H1 (cell line): ENCODE measurements around the gene OSBPL9. TPM values are rescaled to one million over a fixed set of nuclear protein-coding genes. Genes with fewer than 3 reads are reported as not detected.
A peak's percentile ranks its signal among the peaks of the same experiment; 100 is the strongest.

ENCODE experiments used
- CTCF ChIA-PET: fragments of 300-600 bp; sonication (Branson Sonifier 250); formaldehyde crosslinking; loops from one replicate; lab custom pipeline; 2021; ENCODE audit not compliant: partially characterized antibody; lab: Charles Lee
- POLR2A ChIA-PET: fragments of 300-600 bp; sonication (Branson Sonifier 250); formaldehyde crosslinking; loops from one replicate; lab custom pipeline; 2021; ENCODE audit warnings: inconsistent platforms; ENCODE audit not compliant: partially characterized antibody; lab: Charles Lee
- DNase-seq, 2 experiments: peaks; one replicate each; pipeline versions ENCODE4 v3.0.0 to v3.0.0-alpha.2; 2010 to 2022; ENCODE audit warnings: low spot score in 2 of 2, low read depth in 1 of 2, mixed read lengths in 1 of 2
- FAIRE-seq: peaks from 2 replicates; lab custom pipeline; 2011; peaks lifted over from hg19 to GRCh38; lab: Jason Lieb, UNC
- H2AFZ ChIP-seq: 2 replicates; pipeline ENCODE4 v1.8.1; 2012; ENCODE audit warnings: low read length, inconsistent platforms
- H2AK5ac ChIP-seq: 2 replicates; pipeline ENCODE4 v1.6.1; 2013; ENCODE audit warnings: low read depth, low read length
- H2BK120ac ChIP-seq: replicated peaks from 2 replicates; pipeline ENCODE3; 2013; ENCODE audit warnings: low read depth, low read length, inconsistent platforms
- H2BK12ac ChIP-seq: 2 replicates; pipeline ENCODE4 v1.6.1; 2013; ENCODE audit warnings: low read depth, low read length
- H2BK15ac ChIP-seq: 2 replicates; pipeline ENCODE4 v1.6.1; 2013; ENCODE audit warnings: low read length
- H2BK20ac ChIP-seq: 2 replicates; pipeline ENCODE4 v1.6.1; 2013; ENCODE audit warnings: low read length
- H2BK5ac ChIP-seq: 2 replicates; pipeline ENCODE4 v1.6.1; 2013; ENCODE audit warnings: low read depth, low read length
- H3K14ac ChIP-seq: 2 replicates; pipeline ENCODE4 v1.6.1; 2013; ENCODE audit warnings: inconsistent platforms; ENCODE audit not compliant: insufficient read length
- H3K18ac ChIP-seq: 2 replicates; pipeline ENCODE4 v1.6.1; 2013; ENCODE audit warnings: low read length; ENCODE audit errors: extremely low read depth
- H3K23ac ChIP-seq: 2 replicates; pipeline ENCODE4 v1.6.1; 2013; ENCODE audit warnings: inconsistent platforms; ENCODE audit not compliant: insufficient read length
- H3K23me2 ChIP-seq: 2 replicates; pipeline ENCODE4 v1.6.1; 2013; ENCODE audit warnings: low read depth, low read length
- H3K27ac ChIP-seq: 2 replicates; pipeline ENCODE4 v1.6.1; 2011; ENCODE audit warnings: low read depth, low read length, inconsistent platforms
- H3K27me3 ChIP-seq, 4 experiments: replicated peaks in 1 of 4; 1 replicate in 1 of 4; 2 replicates in 3 of 4; pipeline versions ENCODE4 v1.6.1 to v1.8.1; 2011 to 2013; ENCODE audit warnings: low read length in 3 of 4, mild to moderate bottlenecking in 3 of 4, inconsistent platforms in 2 of 4, mixed read lengths in 2 of 4, moderate library complexity in 1 of 4; ENCODE audit not compliant: control insufficient read depth in 3 of 4, insufficient read depth in 3 of 4; ENCODE audit errors: extremely low read depth in 1 of 4
- H3K36me3 ChIP-seq, 4 experiments: 2 replicates each; pipeline versions ENCODE4 v1.6.1 to v1.8.1; 2011 to 2013; ENCODE audit warnings: mild to moderate bottlenecking in 4 of 4, low read length in 3 of 4, moderate library complexity in 2 of 4, control low read depth in 1 of 4, inconsistent platforms in 1 of 4; ENCODE audit not compliant: insufficient read depth in 4 of 4, control insufficient read depth in 2 of 4
- H3K4ac ChIP-seq: replicated peaks from 2 replicates; pipeline ENCODE3; 2013; ENCODE audit warnings: low read length, low read depth, mixed read lengths, inconsistent platforms; ENCODE audit not compliant: insufficient read length
- H3K4me1 ChIP-seq, 4 experiments: replicated peaks in 1 of 4; 1 replicate in 1 of 4; 2 replicates in 3 of 4; pipeline versions ENCODE4 v1.6.1 to v1.8.1; 2011 to 2013; ENCODE audit warnings: low read length in 3 of 4, inconsistent platforms in 2 of 4, mixed read lengths in 1 of 4; ENCODE audit not compliant: insufficient read depth in 4 of 4, control insufficient read depth in 3 of 4
- H3K4me2 ChIP-seq, 2 experiments: 2 replicates each; pipeline versions ENCODE4 v1.6.1 to v1.8.1; 2011 to 2013; ENCODE audit warnings: low read depth in 2 of 2, low read length in 2 of 2, control low read depth in 1 of 2, inconsistent platforms in 1 of 2, mild to moderate bottlenecking in 1 of 2; ENCODE audit not compliant: insufficient read depth in 1 of 2
- H3K4me3 ChIP-seq, 4 experiments: fragments of 200-600, 300-600 bp in 1 of 4; sonication (generic), shearing (Covaris generic), sonication (Bioruptor Twin) in 1 of 4; 2 replicates each; pipeline versions ENCODE4 v1.5.1 to v1.8.1; 2011 to 2016; ENCODE audit warnings: low read length in 4 of 4, low read depth in 3 of 4, control low read depth in 2 of 4, inconsistent platforms in 2 of 4, mild to moderate bottlenecking in 2 of 4, mixed read lengths in 1 of 4, moderate library complexity in 1 of 4; ENCODE audit not compliant: insufficient read depth in 2 of 4; ENCODE audit errors: extremely low read depth in 1 of 4
- H3K56ac ChIP-seq: replicated peaks from 2 replicates; pipeline ENCODE3; 2013; ENCODE audit warnings: low read depth, mild to moderate bottlenecking, mixed read lengths, low read length, inconsistent platforms; ENCODE audit not compliant: insufficient read length
- H3K79me1 ChIP-seq: 2 replicates; pipeline ENCODE4 v1.6.1; 2013; ENCODE audit warnings: low read depth, low read length, control low read depth
- H3K79me2 ChIP-seq, 2 experiments: 2 replicates each; pipeline versions ENCODE4 v1.6.1 to v1.8.1; 2012 to 2013; ENCODE audit warnings: low read length in 2 of 2, mild to moderate bottlenecking in 2 of 2, inconsistent platforms in 1 of 2; ENCODE audit not compliant: insufficient read depth in 2 of 2, control insufficient read depth in 1 of 2
- H3K9ac ChIP-seq, 4 experiments: replicated peaks in 1 of 4; 1 replicate in 1 of 4; 2 replicates in 3 of 4; pipeline versions ENCODE4 v1.6.1 to v1.8.1; 2011 to 2013; ENCODE audit warnings: low read depth in 3 of 4, low read length in 3 of 4, control low read depth in 2 of 4, mild to moderate bottlenecking in 2 of 4, moderate library complexity in 2 of 4, inconsistent platforms in 1 of 4; ENCODE audit errors: extremely low read depth in 1 of 4
- H3K9me3 ChIP-seq, 2 experiments: 2 replicates each; pipeline versions ENCODE4 v1.6.1 to v1.8.1; 2012 to 2013; ENCODE audit warnings: mild to moderate bottlenecking in 2 of 2, moderate library complexity in 2 of 2, control low read depth in 1 of 2, inconsistent platforms in 1 of 2, low read depth in 1 of 2, low read length in 1 of 2, mixed read lengths in 1 of 2; ENCODE audit not compliant: insufficient read depth in 2 of 2
- H4K20me1 ChIP-seq, 2 experiments: replicated peaks in 1 of 2; 2 replicates each; pipeline versions ENCODE3 to v1.8.1; 2011 to 2013; ENCODE audit warnings: inconsistent platforms in 2 of 2, low read length in 2 of 2, mild to moderate bottlenecking in 1 of 2; ENCODE audit not compliant: insufficient read depth in 2 of 2, control insufficient read depth in 1 of 2
- H4K5ac ChIP-seq: 2 replicates; pipeline ENCODE4 v1.6.1; 2013; ENCODE audit warnings: low read length, low read depth, mixed read lengths, inconsistent platforms; ENCODE audit not compliant: insufficient read length
- H4K8ac ChIP-seq: 2 replicates; pipeline ENCODE4 v1.8.0; 2013; ENCODE audit warnings: mild to moderate bottlenecking, moderate library complexity, low read length, inconsistent platforms; ENCODE audit not compliant: insufficient read depth; ENCODE audit errors: extremely low read depth
- H4K91ac ChIP-seq: replicated peaks from 2 replicates; pipeline ENCODE3; 2013; ENCODE audit warnings: low read length, mixed read lengths, inconsistent platforms; ENCODE audit not compliant: insufficient read length
- FOSL1 ChIP-seq: IDR thresholded peaks from 2 replicates; pipeline ENCODE4 v1.6.1; 2011; ENCODE audit warnings: mild to moderate bottlenecking, low read depth, low read length, moderate library complexity; ENCODE audit not compliant: insufficient read depth
- GABPA ChIP-seq: IDR thresholded peaks from 2 replicates; pipeline ENCODE4 v1.6.1; 2011; ENCODE audit warnings: mild to moderate bottlenecking, low read length, moderate library complexity, borderline replicate concordance; ENCODE audit not compliant: insufficient read depth
- JUND ChIP-seq: IDR thresholded peaks from 2 replicates; pipeline ENCODE4 v1.6.1; 2011; ENCODE audit warnings: mild to moderate bottlenecking, improper control_type of control experiment, low read length
- NANOG ChIP-seq: IDR thresholded peaks from 2 replicates; pipeline ENCODE4 v1.6.1; 2011; ENCODE audit warnings: low read length, low read depth, mild to moderate bottlenecking, inconsistent platforms; ENCODE audit not compliant: insufficient read depth, poor library complexity, severe bottlenecking
- NRF1 ChIP-seq: IDR thresholded peaks from 2 replicates; pipeline ENCODE4 v1.6.1; 2011; ENCODE audit warnings: mild to moderate bottlenecking, low read depth, low read length, improper control_type of control experiment
- POLR2A ChIP-seq, 2 experiments: IDR thresholded peaks; 1 replicate in 1 of 2; 2 replicates in 1 of 2; pipeline ENCODE4 v1.6.1; 2011; ENCODE audit warnings: low read depth in 2 of 2, low read length in 2 of 2, mild to moderate bottlenecking in 2 of 2; ENCODE audit errors: control extremely low read depth in 1 of 2
- RAD21 ChIP-seq, 2 experiments: IDR thresholded peaks in 1 of 2; conservative IDR thresholded peaks in 1 of 2; 2 replicates each; pipeline ENCODE4 v1.6.1; 2011; ENCODE audit warnings: low read depth in 2 of 2, low read length in 2 of 2, improper control_type of control experiment in 1 of 2, inconsistent platforms in 1 of 2, mild to moderate bottlenecking in 1 of 2, moderate library complexity in 1 of 2
- SUZ12 ChIP-seq: fragments of 200-600 bp; sonication (generic); IDR thresholded peaks from 2 replicates; pipeline ENCODE4 v1.6.1; 2012; ENCODE audit warnings: mild to moderate bottlenecking, inconsistent platforms, low read length, moderate library complexity, mixed read lengths
- WGBS, 2 experiments: shearing (Covaris generic) in 1 of 2; methylation state at CpG; one replicate each; pipeline versions ENCODE4 v1.1.6 to v1.1.7; 2013 to 2015; ENCODE audit warnings: low lambda C conversion rate in 2 of 2, mixed read lengths in 2 of 2, inconsistent platforms in 1 of 2, low coverage in 1 of 2, missing lambda C conversion rate in 1 of 2; ENCODE audit not compliant: insufficient replicate concordance in 2 of 2, insufficient coverage in 1 of 2, insufficient read length in 1 of 2; ENCODE audit errors: extremely low coverage in 1 of 2, missing lambda C conversion rate in 1 of 2; 5-methylcytosine and 5-hydroxymethylcytosine counted together
- polyA plus RNA-seq, 7 experiments: library from polyadenylated mRNA; depleted of rRNA in 3 of 7; stranded (reverse) in 5 of 7; unstranded in 2 of 7; fragments of >200 nt in 5 of 7; fragments of 200-250 nt in 2 of 7; gene quantifications; 1 replicate in 5 of 7; 2 replicates in 1 of 7; 4 replicates in 1 of 7; pipeline versions ENCODE4 v1.2.1 to v1.2.3, GENCODE V29; 2011 to 2013; ENCODE audit warnings: missing spikeins in 2 of 7, mixed read lengths in 2 of 7
- total RNA-seq: library from RNA; stranded (reverse); fragmentation: NEBNext Ultra II Directional; extraction: Animal tissue kit (Norgen Biotek cat#: 25700); gene quantifications from 2 replicates; pipeline ENCODE4 v1.2.1, GENCODE V29; 2021
- TF ChIP-seq, protein P1 (sequence below), 3 experiments: IDR thresholded peaks; 1 replicate in 2 of 3; 2 replicates in 1 of 3; pipeline versions ENCODE4 v1.5.1 to v1.6.1; 2011; ENCODE audit warnings: low read length in 3 of 3, mild to moderate bottlenecking in 3 of 3, inconsistent platforms in 2 of 3, low read depth in 1 of 3, moderate library complexity in 1 of 3; ENCODE audit not compliant: insufficient read depth in 1 of 3; ENCODE audit errors: control extremely low read depth in 1 of 3

Gene OSBPL9
- total and polyA plus RNA-seq, 2 of the 8 experiments (the other 6 are each of a cell fraction or from before 2014, with no cell fraction given): 58.2 to 71.6 TPM

- no peak overlapping the region for H3K27ac ChIP-seq
- ChIA-PET CTCF (interaction anchor here (0.6 to 3.3 kb wide), 50 partner anchors 8 to 537 kb away, joined by 3 to 30 read pairs (median 4); no protein-coding TSS in a partner anchor), POLR2A (interaction anchor here (0.5 to 1.5 kb wide), 3 partner anchors 16 to 196 kb away, joined by 3 to 5 read pairs (median 3); no protein-coding TSS in a partner anchor)
- no peak overlapping the region for H4K8ac ChIP-seq
- no peak overlapping the region for H3K4me3 ChIP-seq
- WGBS, 2 experiments: 94% methylated on average over 6 of the region's 6 CpGs; no CpG with 5 or more reads in 1 of the 2 experiments
- H3K14ac ChIP-seq: no peak overlapping the region
- H3K4ac ChIP-seq: no peak overlapping the region
- DNase-seq: no peak
- no peak overlapping the region for H2BK15ac ChIP-seq
- no peaks in the 10 kb centered on the region for H3K4me1 ChIP-seq
- H2BK120ac ChIP-seq: no peak overlapping the region
- H3K4me2 ChIP-seq: no peak overlapping the region
- TF ChIP-seq NANOG (no peak), NRF1 (no peak), RAD21 (IDR thresholded peaks at IDR 0.05 in 1 of 2, conservative IDR thresholded peaks at IDR 0.05 in 1 of 2; ENCODE audit: low read depth in 2 of 2, low read length in 2 of 2) (peak; percentile 64 to 74), GABPA (no peak), POLR2A (IDR thresholded peaks at IDR 0.05; ENCODE audit: control extremely low read depth in 1 of 2, low read depth in 2 of 2, low read length in 2 of 2) (no peak), SUZ12 (no peak), FOSL1 (no peak), JUND (no peak)
- TF ChIP-seq, protein P1, sequence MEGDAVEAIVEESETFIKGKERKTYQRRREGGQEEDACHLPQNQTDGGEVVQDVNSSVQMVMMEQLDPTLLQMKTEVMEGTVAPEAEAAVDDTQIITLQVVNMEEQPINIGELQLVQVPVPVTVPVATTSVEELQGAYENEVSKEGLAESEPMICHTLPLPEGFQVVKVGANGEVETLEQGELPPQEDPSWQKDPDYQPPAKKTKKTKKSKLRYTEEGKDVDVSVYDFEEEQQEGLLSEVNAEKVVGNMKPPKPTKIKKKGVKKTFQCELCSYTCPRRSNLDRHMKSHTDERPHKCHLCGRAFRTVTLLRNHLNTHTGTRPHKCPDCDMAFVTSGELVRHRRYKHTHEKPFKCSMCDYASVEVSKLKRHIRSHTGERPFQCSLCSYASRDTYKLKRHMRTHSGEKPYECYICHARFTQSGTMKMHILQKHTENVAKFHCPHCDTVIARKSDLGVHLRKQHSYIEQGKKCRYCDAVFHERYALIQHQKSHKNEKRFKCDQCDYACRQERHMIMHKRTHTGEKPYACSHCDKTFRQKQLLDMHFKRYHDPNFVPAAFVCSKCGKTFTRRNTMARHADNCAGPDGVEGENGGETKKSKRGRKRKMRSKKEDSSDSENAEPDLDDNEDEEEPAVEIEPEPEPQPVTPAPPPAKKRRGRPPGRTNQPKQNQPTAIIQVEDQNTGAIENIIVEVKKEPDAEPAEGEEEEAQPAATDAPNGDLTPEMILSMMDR (IDR thresholded peaks at IDR 0.05; ENCODE audit: control extremely low read depth in 1 of 3, insufficient read depth in 1 of 3, low read depth in 1 of 3, low read length in 3 of 3): peak in 2 of 3 experiments; percentile 54 to 68; a peak in 3 of 4 replicates
- no peaks in the 10 kb centered on the region for H3K23me2 ChIP-seq
- H4K5ac ChIP-seq: no peak overlapping the region
- H3K56ac ChIP-seq: no peak overlapping the region
- H2BK12ac ChIP-seq: no peak overlapping the region
- H3K18ac ChIP-seq: no peak overlapping the region
- H3K79me1 ChIP-seq: no peaks in the 10 kb centered on the region
- no peak overlapping the region for H2AK5ac ChIP-seq
- peaks cover 0 to 34% (median 14%) of the 10 kb centered on the region in 4 experiments; a peak in 4 of 8 replicates for H3K36me3 ChIP-seq
- H4K20me1 ChIP-seq: no peaks in the 10 kb centered on the region
- no peak overlapping the region for H2BK20ac ChIP-seq
- H2AFZ ChIP-seq: no peak overlapping the region
- no peaks in the 10 kb centered on the region for H3K79me2 ChIP-seq
- H3K23ac ChIP-seq: no peak overlapping the region
- H3K9me3 ChIP-seq: no peaks in the 10 kb centered on the region
- no peak overlapping the region for H4K91ac ChIP-seq
- peak; percentile 95 for FAIRE-seq
- no peak overlapping the region for H3K9ac ChIP-seq
- no peak overlapping the region for H2BK5ac ChIP-seq
- H3K27me3 ChIP-seq: no peaks in the 10 kb centered on the region
Measured at GRCh38 chr1:51768971-51769588, 152.2 kb downstream of the OSBPL9 start.
